Lung (tissue), 12 donors: ENCODE data around the gene ZNF2. TPM values are rescaled to one million over a fixed set of nuclear protein-coding genes. Genes with fewer than 3 reads are reported as not detected.

Experiments used
- ATAC-seq: fragments of 200-7000 bp; cut with Tn5 transposase; one replicate; pipeline ENCODE4 v1.9.1; 2020; ENCODE audit warnings: moderate number of reproducible peaks; ENCODE audit not compliant: insufficient read depth, low FRiP score
- DNase-seq, 3 donors: peaks; one replicate each; pipeline ENCODE4 v3.0.0-alpha.2; 2013 to 2017
- H3K27ac ChIP-seq, 2 donors: one replicate each; pipeline ENCODE4 v1.5.1; 2013; ENCODE audit warnings: mild to moderate bottlenecking in 2 of 2, moderate library complexity in 2 of 2, control low read depth in 1 of 2, inconsistent platforms in 1 of 2, low read depth in 1 of 2, low read length in 1 of 2
- H3K27me3 ChIP-seq, 3 donors: one replicate each; pipeline ENCODE4 v1.5.1; 2013; ENCODE audit warnings: low read length in 2 of 3; ENCODE audit not compliant: control insufficient read depth in 3 of 3, insufficient read depth in 3 of 3
- H3K36me3 ChIP-seq, 4 donors: one replicate each; pipeline ENCODE4 v1.5.1; 2013; ENCODE audit warnings: low read length in 4 of 4, mild to moderate bottlenecking in 1 of 4, moderate library complexity in 1 of 4; ENCODE audit not compliant: control insufficient read depth in 4 of 4, insufficient read depth in 4 of 4
- H3K4me1 ChIP-seq, 5 donors: one replicate each; pipeline ENCODE4 v1.5.1; 2013; ENCODE audit warnings: low read length in 5 of 5, mild to moderate bottlenecking in 2 of 5, moderate library complexity in 1 of 5; ENCODE audit not compliant: control insufficient read depth in 5 of 5, insufficient read depth in 5 of 5
- H3K4me3 ChIP-seq: one replicate; pipeline ENCODE4 v1.5.1; 2013; ENCODE audit warnings: mild to moderate bottlenecking, control low read depth, moderate library complexity
- H3K9ac ChIP-seq, 2 donors: one replicate each; pipeline ENCODE4 v1.5.1; 2013; ENCODE audit warnings: low read length in 2 of 2, control low read depth in 1 of 2; ENCODE audit not compliant: insufficient read depth in 1 of 2
- H3K9me3 ChIP-seq, 4 donors: one replicate each; pipeline ENCODE4 v1.5.1; 2013; ENCODE audit warnings: low read length in 3 of 4, mild to moderate bottlenecking in 1 of 4, moderate library complexity in 1 of 4; ENCODE audit not compliant: control insufficient read depth in 4 of 4, insufficient read depth in 3 of 4
- CTCF ChIP-seq: IDR thresholded peaks from 2 replicates; pipeline ENCODE4 v1.5.1; 2012; ENCODE audit warnings: mild to moderate bottlenecking; ENCODE audit errors: control extremely low read depth, extremely low read depth
- WGBS, 2 donors: extraction: QIAGEN DNeasy Blood & Tissue Kit; methylation state at CpG; one replicate each; pipeline ENCODE4 v1.1.7; 2013; 5-methylcytosine and 5-hydroxymethylcytosine counted together
- polyA plus RNA-seq, 2 donors: library from polyadenylated mRNA; stranded (reverse); fragments of 200-250 nt; gene quantifications; one replicate each; pipeline ENCODE4 v1.2.1, GENCODE V29; 2013
- total RNA-seq, 2 donors: library from RNA; depleted of rRNA in 1 of 2; stranded (reverse); fragments of >200 nt in 1 of 2; gene quantifications; one replicate each; pipeline ENCODE4 v1.2.1, GENCODE V29; 2014 to 2021
- donor health status: control.
- donor health status: control.
- donor health status: Bipolar disorder and iron deficiency.
- donor health status: healthy.
- donor health status: DM: yes; HTN: yes; CAD: no.

ZNF2 gene
- total and polyA plus RNA-seq, 4 donors, result 1.8 to 4.7 (median 3.1) TPM

GRCh38 chr2:95165030-95165370, 609 bp upstream of the ZNF2 start:
- Histone ChIP-seq H3K9ac (peak overlapping the region; percentile 72 to 95), H3K4me1 (peaks cover 2 to 19% (median 10%) of the 10 kb centered on the region in 5 donors), H3K9me3 (no peaks in the 10 kb centered on the region), H3K27ac (peak overlapping the region; percentile 92 to 99), H3K4me3 (peak overlapping the region; percentile 89), H3K36me3 (peaks cover 0 to 4% (median 0%) of the 10 kb centered on the region in 4 donors), H3K27me3 (no peaks in the 10 kb centered on the region)
- peak; percentile 15 for ATAC-seq
- no peak for TF ChIP-seq CTCF
- 0 to 1% methylated on average over 9 of the region's 9 CpGs for WGBS, 2 donors
- DNase-seq, result no peak

GRCh38 chr2:95166065-95166763, 605 bp downstream of the ZNF2 start:
- Histone ChIP-seq H3K36me3 (peaks cover 0 to 4% (median 0%) of the 10 kb centered on the region in 4 donors), H3K4me1 (peaks cover 0 to 19% (median 10%) of the 10 kb centered on the region in 5 donors), H3K9ac (peak overlapping the region; percentile 72 to 87), H3K9me3 (no peaks in the 10 kb centered on the region), H3K27ac (peak overlapping the region; percentile 50 to 78), H3K27me3 (no peaks in the 10 kb centered on the region), H3K4me3 (peak overlapping the region; percentile 85)
- no peak for DNase-seq
- WGBS, 2 donors, result 8 to 13% methylated on average over 16 of the region's 16 CpGs
- no peak for TF ChIP-seq CTCF
- ATAC-seq, result no peak

- ATAC-seq (no peak), DNase-seq (no peak)
- H3K36me3 ChIP-seq, result no peaks in the 10 kb centered on the region
- H3K9me3 ChIP-seq, result peaks cover 0 to 4% (median 0%) of the 10 kb centered on the region in 4 donors
- H3K27me3 ChIP-seq, result no peaks in the 10 kb centered on the region
- WGBS, 2 donors, result 83% methylated on average over 7 of the region's 7 CpGs
- peaks cover 0 to 1% (median under 1%) of the 10 kb centered on the region in 5 donors for H3K4me1 ChIP-seq
- H3K27ac ChIP-seq, result no peak overlapping the region
- no peak overlapping the region for H3K4me3 ChIP-seq
- TF ChIP-seq CTCF, result no peak
- H3K9ac ChIP-seq, result no peak overlapping the region
Measured at GRCh38 chr2:95171902-95172301, 6.3 kb downstream of the ZNF2 start.
